ENCODE measurements around the gene GIGYF1.

Gene GIGYF1

DNA sequence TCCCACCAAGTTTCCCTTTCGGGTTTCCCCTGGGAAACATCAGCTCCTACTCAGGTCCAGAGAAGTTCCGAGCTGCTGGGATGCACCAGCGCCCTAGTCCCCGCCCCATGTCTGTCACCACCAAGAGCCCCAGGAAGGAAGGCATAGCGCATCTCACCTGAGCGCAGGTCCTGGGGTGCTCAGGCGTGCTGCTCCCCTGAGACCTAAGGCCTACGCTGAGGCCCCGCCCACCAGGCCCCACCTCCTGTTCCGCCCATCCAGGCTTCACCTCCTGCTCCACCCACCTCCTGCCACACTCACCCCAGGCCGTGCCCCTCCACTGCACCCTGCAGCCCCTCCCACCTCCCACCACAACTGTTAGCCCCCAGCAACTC, 51.5 kb downstream of the GIGYF1 start:
- DNase-seq = no peak

DNA sequence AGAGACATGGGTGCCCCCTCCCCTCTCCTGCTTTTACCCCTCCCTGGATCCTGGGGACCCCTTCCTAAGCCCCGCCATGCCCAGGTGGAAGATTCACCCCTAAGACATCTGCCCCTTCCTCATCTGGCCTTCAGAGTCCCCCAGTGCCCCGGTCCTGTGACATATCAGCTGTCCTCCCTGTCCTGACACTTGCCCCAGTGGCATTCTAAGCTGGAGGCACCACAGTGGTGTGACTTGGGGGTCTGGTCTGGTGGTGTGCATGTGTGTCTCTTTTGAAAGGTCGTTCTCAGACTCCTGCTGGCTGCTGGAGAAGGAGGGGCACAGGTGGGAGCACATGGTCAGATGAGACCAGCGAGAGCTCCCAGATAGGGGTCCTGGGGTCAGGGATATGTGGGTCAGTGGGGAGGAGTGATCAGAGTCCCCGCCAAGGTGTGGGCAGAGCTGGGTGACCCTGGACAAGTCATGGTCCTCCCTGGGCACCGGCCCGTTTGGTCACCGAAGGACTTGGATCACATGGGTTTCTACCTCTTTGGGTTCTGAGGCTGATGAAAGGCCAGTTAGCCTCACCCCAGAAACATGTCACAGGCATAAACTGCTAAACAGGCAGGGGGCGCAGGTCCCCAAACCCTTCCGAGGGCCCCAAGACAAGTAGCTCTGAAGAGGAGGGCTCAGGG, 52.1 kb downstream of the GIGYF1 start:
- WGBS (ENCODE audit: extremely low coverage, insufficient coverage, insufficient read length) = no CpG with 5 or more reads among the region's 10 CpGs
- no peak overlapping the region for H3K4ac ChIP-seq (ENCODE audit: low read depth, low read length)
- no peak overlapping the region for H2BK12ac ChIP-seq (ENCODE audit: low read length)
- no peak overlapping the region for H3K14ac ChIP-seq (ENCODE audit: low read length)
- H2AFZ ChIP-seq (ENCODE audit: insufficient read depth, low read length, poor library complexity) = no peak overlapping the region
- H4K12ac ChIP-seq (ENCODE audit: low read depth, low read length) = no peak overlapping the region
- no peaks in the 10 kb centered on the region for H3K79me1 ChIP-seq (ENCODE audit: low read length)
- H3K27me3 ChIP-seq (ENCODE audit: insufficient read depth, low read length) = no peaks in the 10 kb centered on the region
- H2BK120ac ChIP-seq (ENCODE audit: insufficient read depth, low read length, poor library complexity) = no peak overlapping the region
- H3K4me1 ChIP-seq (ENCODE audit: control insufficient read depth in 1 of 2, insufficient read depth in 2 of 2, low read length in 2 of 2) = no peaks in the 10 kb centered on the region
- H3K4me3 ChIP-seq (ENCODE audit: low read depth, low read length) = no peak overlapping the region
- no peak overlapping the region for H3K9ac ChIP-seq (ENCODE audit: low read length)
- no peaks in the 10 kb centered on the region for H3K79me2 ChIP-seq (ENCODE audit: control insufficient read depth, insufficient read depth, low read length, poor library complexity)
- H3K18ac ChIP-seq (ENCODE audit: low read length) = no peak overlapping the region
- H3K36me3 ChIP-seq (ENCODE audit: control insufficient read depth in 1 of 2, insufficient read depth in 2 of 2, low read length in 2 of 2) = no peaks in the 10 kb centered on the region
- H4K91ac ChIP-seq (ENCODE audit: low read depth, low read length) = no peak overlapping the region
- no peak for DNase-seq
- no peak overlapping the region for H2BK5ac ChIP-seq (ENCODE audit: low read depth, low read length, poor library complexity)
- no peak overlapping the region for H3K4me2 ChIP-seq (ENCODE audit: low read length)
- H3K27ac ChIP-seq (ENCODE audit: low read depth, low read length) = no peak overlapping the region
- H2AK5ac ChIP-seq (ENCODE audit: low read length) = no peak overlapping the region
- no peaks in the 10 kb centered on the region for H3K9me3 ChIP-seq (ENCODE audit: insufficient read depth, low read depth, low read length)
- H3K23ac ChIP-seq (ENCODE audit: low read length) = no peak overlapping the region
- no peak overlapping the region for H4K8ac ChIP-seq (ENCODE audit: low read depth, low read length)

More for the DNA sequence above, 51.5 kb downstream of the GIGYF1 start:
- Histone ChIP-seq H3K23ac (ENCODE audit: low read length) (no peak overlapping the region), H3K79me1 (ENCODE audit: low read length) (no peaks in the 10 kb centered on the region), H2BK12ac (ENCODE audit: low read length) (no peak overlapping the region), H3K79me2 (ENCODE audit: control insufficient read depth, insufficient read depth, low read length, poor library complexity) (no peaks in the 10 kb centered on the region), H3K14ac (ENCODE audit: low read length) (no peak overlapping the region), H3K18ac (ENCODE audit: low read length) (no peak overlapping the region), H2BK5ac (ENCODE audit: low read depth, low read length, poor library complexity) (no peak overlapping the region), H3K4me3 (ENCODE audit: low read depth, low read length) (no peak overlapping the region), H4K8ac (ENCODE audit: low read depth, low read length) (no peak overlapping the region), H3K4me2 (ENCODE audit: low read length) (no peak overlapping the region), H3K27ac (ENCODE audit: low read depth, low read length) (no peak overlapping the region), H3K4ac (ENCODE audit: low read depth, low read length) (no peak overlapping the region), H3K9ac (ENCODE audit: low read length) (no peak overlapping the region), H4K12ac (ENCODE audit: low read depth, low read length) (no peak overlapping the region), H2BK120ac (ENCODE audit: insufficient read depth, low read length, poor library complexity) (no peak overlapping the region), H3K27me3 (ENCODE audit: insufficient read depth, low read length) (no peaks in the 10 kb centered on the region), H2AK5ac (ENCODE audit: low read length) (no peak overlapping the region), H2AFZ (ENCODE audit: insufficient read depth, low read length, poor library complexity) (no peak overlapping the region), H4K91ac (ENCODE audit: low read depth, low read length) (no peak overlapping the region), H3K36me3 (ENCODE audit: control insufficient read depth in 1 of 2, insufficient read depth in 2 of 2, low read length in 2 of 2) (no peaks in the 10 kb centered on the region), H3K4me1 (ENCODE audit: control insufficient read depth in 1 of 2, insufficient read depth in 2 of 2, low read length in 2 of 2) (no peaks in the 10 kb centered on the region), H3K9me3 (ENCODE audit: insufficient read depth, low read depth, low read length) (no peaks in the 10 kb centered on the region)
- WGBS (ENCODE audit: extremely low coverage, insufficient coverage, insufficient read length) = no CpG with 5 or more reads among the region's 11 CpGs

DNA sequence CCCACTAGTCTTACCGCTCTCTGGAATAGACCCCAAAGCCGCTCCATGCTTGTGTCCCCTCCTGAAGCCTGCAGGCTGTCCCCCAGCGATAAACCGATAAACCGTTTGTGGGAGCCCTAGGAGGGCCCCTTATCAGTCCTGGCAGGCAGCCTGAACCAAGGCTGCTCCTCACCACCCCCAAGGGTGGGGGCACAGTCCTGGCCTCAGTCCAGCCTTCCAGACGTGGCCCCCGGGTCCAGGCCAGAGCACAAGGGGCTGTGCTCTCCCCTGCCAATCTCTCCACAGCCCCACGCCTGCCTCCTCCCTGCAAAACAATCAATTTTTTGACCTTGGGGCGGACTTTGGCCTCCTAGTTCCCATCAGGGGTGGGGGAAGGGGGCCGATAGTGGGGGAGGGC, 52.6 kb downstream of the GIGYF1 start, which contains the start of gene TFR2:
Gene TFR2, minus strand, starts transcription at position 90 of the 397 bp plus-strand sequence. Its CDS starts 43 bp downstream, at position 47.
- H3K14ac ChIP-seq (ENCODE audit: low read length) = no peak within 1 kb of the TSS
- no peak within 1 kb of the TSS for H3K4me2 ChIP-seq (ENCODE audit: low read length)
- no peak within 1 kb of the TSS for H2AFZ ChIP-seq (ENCODE audit: insufficient read depth, low read length, poor library complexity)
- H3K9ac ChIP-seq (ENCODE audit: low read length) = no peak within 1 kb of the TSS
- no peak within 1 kb of the TSS for H3K18ac ChIP-seq (ENCODE audit: low read length)
- no peak within 1 kb of the TSS for H2BK120ac ChIP-seq (ENCODE audit: insufficient read depth, low read length, poor library complexity)
- no peaks in the 10 kb centered on the region for H3K79me2 ChIP-seq (ENCODE audit: control insufficient read depth, insufficient read depth, low read length, poor library complexity)
- H2AK5ac ChIP-seq (ENCODE audit: low read length) = no peak within 1 kb of the TSS
- no peak within 1 kb of the TSS for H2BK12ac ChIP-seq (ENCODE audit: low read length)
- WGBS (ENCODE audit: extremely low coverage, insufficient coverage, insufficient read length) = no CpG with 5 or more reads among the region's 10 CpGs
- no peak within 1 kb of the TSS for H4K12ac ChIP-seq (ENCODE audit: low read depth, low read length)
- no peak within 1 kb of the TSS for H3K4me3 ChIP-seq (ENCODE audit: low read depth, low read length)
- H4K91ac ChIP-seq (ENCODE audit: low read depth, low read length) = no peak within 1 kb of the TSS
- H3K79me1 ChIP-seq (ENCODE audit: low read length) = no peaks in the 10 kb centered on the region
- no peak within 1 kb of the TSS for H3K23ac ChIP-seq (ENCODE audit: low read length)
- no peaks in the 10 kb centered on the region for H3K36me3 ChIP-seq (ENCODE audit: control insufficient read depth in 1 of 2, insufficient read depth in 2 of 2, low read length in 2 of 2)
- no peak within 1 kb of the TSS for H2BK5ac ChIP-seq (ENCODE audit: low read depth, low read length, poor library complexity)
- H3K4me1 ChIP-seq (ENCODE audit: control insufficient read depth in 1 of 2, insufficient read depth in 2 of 2, low read length in 2 of 2) = no peaks in the 10 kb centered on the region
- H3K4ac ChIP-seq (ENCODE audit: low read depth, low read length) = no peak within 1 kb of the TSS
- no peak for DNase-seq
- no peak within 1 kb of the TSS for H4K8ac ChIP-seq (ENCODE audit: low read depth, low read length)
- H3K27ac ChIP-seq (ENCODE audit: low read depth, low read length) = no peak within 1 kb of the TSS
- H3K27me3 ChIP-seq (ENCODE audit: insufficient read depth, low read length) = no peaks in the 10 kb centered on the region
- H3K9me3 ChIP-seq (ENCODE audit: insufficient read depth, low read depth, low read length) = no peaks in the 10 kb centered on the region

DNA sequence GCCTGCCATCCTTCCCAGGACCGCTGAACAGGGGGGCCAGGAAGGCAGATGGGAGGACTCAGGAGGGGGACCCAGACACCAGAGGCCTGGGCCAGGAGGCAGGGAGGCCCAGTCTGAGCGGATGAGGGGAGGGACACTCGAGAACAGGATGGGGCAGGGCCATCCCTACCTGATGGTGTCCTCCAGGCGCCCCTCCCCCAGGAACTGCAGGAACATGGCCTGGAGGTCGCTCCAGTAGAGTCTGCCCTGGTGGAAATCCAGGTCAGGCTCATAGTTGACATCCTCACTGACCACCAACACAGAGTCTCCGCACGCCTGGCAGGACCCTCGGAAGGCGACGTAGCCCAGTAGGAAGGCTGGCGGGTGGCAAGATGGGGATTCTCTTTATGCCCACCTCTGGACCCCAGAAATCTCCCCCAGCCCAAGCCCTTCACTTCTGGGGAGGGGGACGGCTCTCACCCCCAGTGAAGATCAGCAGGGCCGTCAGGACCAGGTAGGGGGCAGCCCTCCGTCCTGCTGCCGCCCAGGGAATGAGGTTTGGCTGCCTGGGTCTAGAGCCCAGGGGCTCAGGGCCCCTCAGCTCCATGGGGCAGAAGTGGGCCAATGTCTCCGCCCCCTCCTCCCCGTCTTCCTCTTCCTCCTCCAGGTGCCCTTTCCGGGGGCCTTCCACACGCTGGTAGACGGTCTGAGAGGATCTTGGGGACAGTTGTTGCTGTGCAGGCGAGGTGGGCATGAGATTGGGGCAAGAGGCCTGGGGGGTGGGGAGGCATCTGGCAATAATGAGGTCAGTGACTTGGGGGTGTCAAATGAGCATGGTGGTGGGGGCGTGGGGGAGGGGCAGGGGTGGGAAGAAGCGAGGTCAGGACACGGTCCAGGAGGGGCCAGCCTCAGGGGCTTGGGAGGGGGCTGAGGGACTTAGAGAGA, 53.3 kb downstream of the GIGYF1 start:
- no peak overlapping the region for H2BK12ac ChIP-seq (ENCODE audit: low read length)

More for the DNA sequence above, 53.3 kb downstream of the GIGYF1 start:
- H3K14ac ChIP-seq (ENCODE audit: low read length) = no peak overlapping the region
- H3K4me2 ChIP-seq (ENCODE audit: low read length) = no peak overlapping the region
- no peak overlapping the region for H3K4me3 ChIP-seq (ENCODE audit: low read depth, low read length)
- WGBS (ENCODE audit: extremely low coverage, insufficient coverage, insufficient read length) = no CpG with 5 or more reads among the region's 24 CpGs
- no peak overlapping the region for H2BK120ac ChIP-seq (ENCODE audit: insufficient read depth, low read length, poor library complexity)
- H3K27me3 ChIP-seq (ENCODE audit: insufficient read depth, low read length) = no peaks in the 10 kb centered on the region
- no peaks in the 10 kb centered on the region for H3K36me3 ChIP-seq (ENCODE audit: control insufficient read depth in 1 of 2, insufficient read depth in 2 of 2, low read length in 2 of 2)
- no peak overlapping the region for H3K18ac ChIP-seq (ENCODE audit: low read length)
- no peak overlapping the region for H3K23ac ChIP-seq (ENCODE audit: low read length)
- no peak for DNase-seq
- no peak overlapping the region for H3K4ac ChIP-seq (ENCODE audit: low read depth, low read length)
- no peak overlapping the region for H3K27ac ChIP-seq (ENCODE audit: low read depth, low read length)
- H3K9me3 ChIP-seq (ENCODE audit: insufficient read depth, low read depth, low read length) = no peaks in the 10 kb centered on the region
- H2BK5ac ChIP-seq (ENCODE audit: low read depth, low read length, poor library complexity) = no peak overlapping the region
- H3K9ac ChIP-seq (ENCODE audit: low read length) = no peak overlapping the region
- no peak overlapping the region for H4K91ac ChIP-seq (ENCODE audit: low read depth, low read length)
- H2AFZ ChIP-seq (ENCODE audit: insufficient read depth, low read length, poor library complexity) = no peak overlapping the region
- H4K8ac ChIP-seq (ENCODE audit: low read depth, low read length) = no peak overlapping the region
- no peak overlapping the region for H4K12ac ChIP-seq (ENCODE audit: low read depth, low read length)
- H2AK5ac ChIP-seq (ENCODE audit: low read length) = no peak overlapping the region
- H3K79me1 ChIP-seq (ENCODE audit: low read length) = no peaks in the 10 kb centered on the region
- H3K79me2 ChIP-seq (ENCODE audit: control insufficient read depth, insufficient read depth, low read length, poor library complexity) = no peaks in the 10 kb centered on the region
- H3K4me1 ChIP-seq (ENCODE audit: control insufficient read depth in 1 of 2, insufficient read depth in 2 of 2, low read length in 2 of 2) = no peaks in the 10 kb centered on the region

All from trophoblast cell (in vitro differentiated cells and primary cell).